Smooth muscle cell (in vitro differentiated cells): Measurements from ENCODE around the gene KCNQ1. TPM values are rescaled to one million over a fixed set of nuclear protein-coding genes. Genes with fewer than 3 reads are reported as not detected.

Experiments
- DNase-seq: peaks from one replicate; lab custom pipeline; 2025; ENCODE audit not compliant: unreplicated experiment; lab: John Stamatoyannopoulos, UW
- H2AFZ ChIP-seq: fragments of 200-600 bp; sonication (generic); 2 replicates; pipeline ENCODE4 v1.6.0; 2016; ENCODE audit warnings: antibody characterized with exemption, low read depth, mild to moderate bottlenecking
- H3F3A ChIP-seq: fragments of 200-600 bp; sonication (generic); 2 replicates; pipeline ENCODE4 v1.6.0; 2017; ENCODE audit warnings: antibody characterized with exemption, low read depth
- H3K27ac ChIP-seq: fragments of 200-600 bp; sonication (generic); 2 replicates; pipeline ENCODE4 v1.5.1; 2016; ENCODE audit warnings: low read depth, mild to moderate bottlenecking
- H3K27me3 ChIP-seq: fragments of 200-600 bp; sonication (generic); 2 replicates; pipeline ENCODE4 v1.6.1; 2016; ENCODE audit warnings: low read depth, mild to moderate bottlenecking
- H3K36me3 ChIP-seq: fragments of 200-600 bp; sonication (generic); 2 replicates; pipeline ENCODE4 v1.5.1; 2016; ENCODE audit warnings: low read depth
- H3K4me1 ChIP-seq: fragments of 200-600 bp; sonication (generic); 2 replicates; pipeline ENCODE4 v1.5.1; 2016; ENCODE audit warnings: low read depth
- H3K4me2 ChIP-seq: fragments of 200-600 bp; sonication (generic); 2 replicates; pipeline ENCODE4 v1.6.0; 2016; ENCODE audit warnings: mild to moderate bottlenecking
- H3K4me3 ChIP-seq: fragments of 200-600 bp; sonication (generic); 2 replicates; pipeline ENCODE4 v1.5.1; 2016; ENCODE audit warnings: mild to moderate bottlenecking
- H3K79me2 ChIP-seq: fragments of 200-600 bp; sonication (generic); 2 replicates; pipeline ENCODE4 v1.6.0; 2016; ENCODE audit warnings: low read depth, mild to moderate bottlenecking
- H3K9ac ChIP-seq: fragments of 200-600 bp; sonication (generic); 2 replicates; pipeline ENCODE4 v1.6.0; 2016; ENCODE audit warnings: low read depth
- H3K9me3 ChIP-seq: fragments of 200-600 bp; sonication (generic); replicated peaks from 2 replicates; pipeline ENCODE4 v1.5.1; 2016; ENCODE audit warnings: low read depth
- H4K20me1 ChIP-seq: fragments of 200-600 bp; sonication (generic); 2 replicates; pipeline ENCODE4 v1.6.0; 2016; ENCODE audit warnings: low read depth
- CTCF ChIP-seq: fragments of 200-600 bp; sonication (generic); IDR thresholded peaks from 2 replicates; pipeline ENCODE4 v1.5.1; 2017; ENCODE audit warnings: borderline replicate concordance, mild to moderate bottlenecking, antibody characterized with exemption; ENCODE audit not compliant: insufficient read depth, poor library complexity, severe bottlenecking
- WGBS: methylation state at CpG from one replicate; pipeline ENCODE4 v1.1.7; 2016; ENCODE audit warnings: low lambda C conversion rate; 5-methylcytosine and 5-hydroxymethylcytosine counted together
- polyA plus RNA-seq: library from polyadenylated mRNA; unstranded; fragments of >200 nt; fragmentation: Nextera tagmentation; extraction: Ambion mirVana; gene quantifications from 2 replicates; pipeline ENCODE4 v1.2.1, GENCODE V29; 2016
- total RNA-seq: library from RNA; depleted of rRNA; stranded (reverse); fragments of >200 nt; gene quantifications from 2 replicates; pipeline ENCODE4 v1.2.3, GENCODE V29; 2014

Gene KCNQ1
- total and polyA plus RNA-seq, 2 experiments from 2014 or later = 1.3 to 2.3 TPM

DNA sequence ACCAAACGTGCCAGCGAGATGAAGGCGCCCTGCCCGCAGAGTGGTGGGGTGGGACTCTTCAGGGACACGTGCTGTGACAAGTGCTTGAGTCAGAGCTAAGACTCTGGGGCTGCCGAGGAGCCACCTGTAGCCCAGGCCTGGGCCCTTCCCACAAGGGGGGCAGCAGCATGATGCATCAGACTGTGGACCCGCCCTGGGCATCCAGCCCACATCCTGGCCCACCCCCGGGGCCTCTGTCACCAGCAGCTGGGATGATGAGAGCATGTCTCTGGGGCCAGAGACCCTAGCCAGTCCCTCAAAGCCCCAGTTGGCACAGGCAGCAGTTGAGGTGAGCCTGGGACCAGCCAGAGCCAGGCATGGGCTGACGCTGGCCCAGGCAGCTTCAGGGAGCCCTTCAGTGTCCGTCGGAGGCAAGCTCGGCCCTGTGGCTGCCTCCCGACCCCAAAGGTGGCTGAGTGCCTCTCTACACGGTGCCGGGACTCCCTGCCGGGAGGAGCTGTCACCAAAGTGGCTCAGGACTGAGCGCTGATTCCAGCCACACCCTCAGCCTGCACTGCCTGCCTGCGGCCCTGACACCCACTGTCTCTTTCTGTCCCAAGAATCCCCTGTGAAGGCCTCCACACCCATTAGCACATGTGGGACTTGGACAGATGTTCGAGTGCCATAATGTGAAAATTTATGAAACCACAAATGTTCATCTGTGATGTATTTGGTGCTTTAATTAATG, 399.5 kb downstream of the KCNQ1 start:
- 80% methylated on average over 19 of the region's 19 CpGs for WGBS
- H3K4me3 ChIP-seq = no peak overlapping the region
- no peak overlapping the region for H3K4me2 ChIP-seq
- no peaks in the 10 kb centered on the region for H4K20me1 ChIP-seq
- DNase-seq = no peak
- no peaks in the 10 kb centered on the region for H3K27me3 ChIP-seq
- H3K9me3 ChIP-seq = no peaks in the 10 kb centered on the region
- no peaks in the 10 kb centered on the region for H3F3A ChIP-seq
- H3K79me2 ChIP-seq = no peaks in the 10 kb centered on the region
- H3K9ac ChIP-seq = no peak overlapping the region
- H3K27ac ChIP-seq = no peak overlapping the region
- peaks cover 5% of the 10 kb centered on the region for H3K4me1 ChIP-seq
- no peaks in the 10 kb centered on the region for H3K36me3 ChIP-seq
- H2AFZ ChIP-seq = no peak overlapping the region
- no peak for TF ChIP-seq CTCF

DNA sequence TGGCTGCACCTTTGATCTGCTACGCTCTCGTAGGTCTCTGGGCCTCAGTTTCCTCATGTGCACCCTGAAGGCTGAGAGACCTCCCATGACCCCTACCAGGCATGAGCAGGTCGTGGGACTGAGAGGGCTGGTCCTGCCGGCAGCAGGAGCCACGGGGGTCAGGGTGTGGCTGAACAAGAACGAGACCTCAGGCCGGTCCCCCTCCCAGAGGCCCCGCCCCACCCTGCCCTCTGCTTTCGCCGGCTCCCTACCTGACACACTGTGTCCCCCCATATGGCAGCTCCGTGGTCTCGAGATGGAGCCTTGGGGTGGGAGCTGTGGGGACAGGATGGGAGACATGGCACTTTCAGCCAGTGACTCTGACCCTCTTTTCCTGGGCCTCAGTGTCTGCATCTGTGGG, 400.2 kb downstream of the KCNQ1 start:
- no peak for TF ChIP-seq CTCF
- no peak overlapping the region for H3K27ac ChIP-seq
- no peaks in the 10 kb centered on the region for H3K9me3 ChIP-seq
- no peak overlapping the region for H2AFZ ChIP-seq
- no peak overlapping the region for H3K4me3 ChIP-seq
- no peak for DNase-seq
- no peaks in the 10 kb centered on the region for H3K36me3 ChIP-seq
- no peaks in the 10 kb centered on the region for H3K27me3 ChIP-seq
- no peaks in the 10 kb centered on the region for H3K4me1 ChIP-seq
- no peaks in the 10 kb centered on the region for H3F3A ChIP-seq
- no peaks in the 10 kb centered on the region for H4K20me1 ChIP-seq
- H3K9ac ChIP-seq = no peak overlapping the region
- H3K4me2 ChIP-seq = no peak overlapping the region
- H3K79me2 ChIP-seq = no peaks in the 10 kb centered on the region
- WGBS = 96% methylated on average over 6 of the region's 12 CpGs

GRCh38 chr11:2846056-2846455, 401.2 kb downstream of the KCNQ1 start:
- no peak for TF ChIP-seq CTCF
- Histone ChIP-seq H3F3A (no peaks in the 10 kb centered on the region), H3K4me2 (peak overlapping the region; percentile 53), H3K36me3 (no peaks in the 10 kb centered on the region), H3K27ac (no peak overlapping the region), H3K27me3 (no peaks in the 10 kb centered on the region), H3K4me1 (peaks cover 7% of the 10 kb centered on the region), H3K4me3 (no peak overlapping the region), H2AFZ (no peak overlapping the region), H3K79me2 (no peaks in the 10 kb centered on the region), H4K20me1 (no peaks in the 10 kb centered on the region), H3K9ac (no peak overlapping the region), H3K9me3 (no peaks in the 10 kb centered on the region)
- no peak for DNase-seq
- WGBS = 41% methylated on average over 17 of the region's 17 CpGs

DNA sequence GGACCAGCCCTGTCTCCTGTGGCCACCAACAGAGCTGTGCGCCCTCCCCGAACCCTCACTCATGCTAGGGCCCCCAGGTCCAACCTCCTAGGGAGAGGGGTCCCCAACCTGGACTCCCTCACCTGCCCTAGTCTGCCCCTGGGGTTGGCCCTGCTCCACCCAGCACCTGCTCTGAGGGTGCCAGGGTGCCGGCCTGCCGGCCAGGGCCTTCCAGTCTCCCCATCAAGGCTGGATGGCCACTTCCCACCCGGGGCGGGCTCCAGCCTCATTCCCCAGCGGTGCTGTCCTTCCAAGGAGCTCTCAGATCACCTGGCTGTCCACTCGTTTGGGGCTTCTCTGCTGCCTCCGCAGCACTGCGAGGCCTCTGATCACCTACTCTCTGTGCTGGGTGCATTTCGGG, 401.7 kb downstream of the KCNQ1 start:
- Histone ChIP-seq H3K27me3 (no peaks in the 10 kb centered on the region), H3F3A (no peaks in the 10 kb centered on the region), H3K4me2 (peak overlapping the region; percentile 53), H3K9me3 (no peaks in the 10 kb centered on the region), H2AFZ (no peak overlapping the region), H4K20me1 (no peaks in the 10 kb centered on the region), H3K4me1 (peaks cover 7% of the 10 kb centered on the region), H3K4me3 (no peak overlapping the region), H3K79me2 (no peaks in the 10 kb centered on the region), H3K9ac (no peak overlapping the region), H3K36me3 (no peaks in the 10 kb centered on the region), H3K27ac (no peak overlapping the region)
- WGBS = 90% methylated on average over 11 of the region's 11 CpGs
- TF ChIP-seq CTCF = no peak
- no peak for DNase-seq
